GM19452 (cell line): ENCODE results near the gene NLRP7.
"Not testable (repeated sequence)": the region's sequence is repeated elsewhere in the genome, so short reads cannot be mapped to it uniquely, and the experiment has no call there.

Experiments
- ATAC-seq: cut with Tn5 transposase; IDR thresholded peaks from one replicate; pipeline ENCODE4 v1.9.1; 2021; ENCODE audit not compliant: unreplicated experiment

NLRP7 gene

DNA sequence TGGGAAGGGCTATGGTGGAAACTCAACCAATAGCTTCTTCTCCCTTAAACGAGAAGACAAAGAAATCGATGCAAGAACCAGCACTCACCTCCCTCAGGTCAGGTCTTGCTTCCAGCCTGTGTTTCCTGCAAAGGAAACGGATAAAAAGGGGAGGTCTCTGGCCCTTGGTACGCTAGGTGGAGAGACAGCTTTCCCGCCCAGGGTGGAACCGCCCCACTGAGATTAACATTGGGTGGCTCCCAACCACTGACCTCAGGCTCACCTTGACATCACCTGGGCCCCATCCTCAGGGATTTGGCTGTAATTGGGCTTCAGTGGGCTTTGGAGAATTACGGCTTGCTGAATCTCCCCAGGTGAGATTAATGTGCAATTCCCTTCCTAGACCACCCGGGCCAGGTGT is at the start of gene NLRP7:
Gene NLRP7 (minus strand): TSS at position 150 of the 400 bp plus-strand sequence.
- ATAC-seq: no peak

DNA sequence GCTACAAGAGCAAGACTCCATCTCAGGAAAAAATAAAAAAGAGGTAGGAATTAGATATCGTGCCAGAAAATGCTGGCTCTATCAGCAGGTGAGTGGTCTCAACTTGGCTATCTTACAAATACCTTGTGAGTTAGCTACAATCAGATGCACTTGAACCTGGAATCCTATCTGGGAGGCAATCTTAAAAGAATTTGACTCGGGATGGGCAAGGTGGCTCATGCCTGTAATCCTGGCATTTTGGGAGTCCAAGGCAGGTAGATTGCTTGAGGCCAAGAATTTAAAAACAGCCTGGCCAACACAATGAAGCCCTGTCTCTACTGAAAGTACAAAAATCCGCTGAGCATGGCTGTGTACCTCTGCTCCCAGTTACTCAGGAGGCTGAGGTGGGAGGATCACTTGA is 48.2 kb upstream of the NLRP7 start:
- ATAC-seq: no peak

DNA sequence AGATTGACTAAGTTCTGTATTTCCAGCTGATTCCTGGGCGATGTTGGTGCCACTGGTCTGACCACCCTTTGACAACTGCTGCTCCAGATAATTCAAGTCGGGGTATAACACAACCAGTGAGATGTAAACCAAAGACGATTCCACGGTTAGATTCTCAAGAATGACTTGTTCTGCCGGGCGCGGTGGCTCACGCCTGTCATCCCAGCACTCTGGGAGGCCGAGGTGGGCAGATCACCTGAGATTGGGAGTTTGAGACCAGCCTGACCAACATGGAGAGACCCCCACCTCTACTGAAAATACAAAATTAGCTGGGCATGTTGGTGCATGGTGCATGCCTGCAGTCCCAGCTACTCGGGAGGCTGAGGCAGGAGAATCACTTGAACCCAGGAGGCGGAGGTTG is 42.2 kb upstream of the NLRP7 start:
- not testable (repeated sequence) for ATAC-seq

DNA sequence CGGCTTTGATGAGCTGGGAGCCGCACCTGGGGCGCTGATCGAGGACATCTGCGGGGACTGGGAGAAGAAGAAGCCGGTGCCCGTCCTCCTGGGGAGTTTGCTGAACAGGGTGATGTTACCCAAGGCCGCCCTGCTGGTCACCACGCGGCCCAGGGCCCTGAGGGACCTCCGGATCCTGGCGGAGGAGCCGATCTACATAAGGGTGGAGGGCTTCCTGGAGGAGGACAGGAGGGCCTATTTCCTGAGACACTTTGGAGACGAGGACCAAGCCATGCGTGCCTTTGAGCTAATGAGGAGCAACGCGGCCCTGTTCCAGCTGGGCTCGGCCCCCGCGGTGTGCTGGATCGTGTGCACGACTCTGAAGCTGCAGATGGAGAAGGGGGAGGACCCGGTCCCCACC is 35.2 kb upstream of the NLRP7 start:
- not testable (repeated sequence) for ATAC-seq

DNA sequence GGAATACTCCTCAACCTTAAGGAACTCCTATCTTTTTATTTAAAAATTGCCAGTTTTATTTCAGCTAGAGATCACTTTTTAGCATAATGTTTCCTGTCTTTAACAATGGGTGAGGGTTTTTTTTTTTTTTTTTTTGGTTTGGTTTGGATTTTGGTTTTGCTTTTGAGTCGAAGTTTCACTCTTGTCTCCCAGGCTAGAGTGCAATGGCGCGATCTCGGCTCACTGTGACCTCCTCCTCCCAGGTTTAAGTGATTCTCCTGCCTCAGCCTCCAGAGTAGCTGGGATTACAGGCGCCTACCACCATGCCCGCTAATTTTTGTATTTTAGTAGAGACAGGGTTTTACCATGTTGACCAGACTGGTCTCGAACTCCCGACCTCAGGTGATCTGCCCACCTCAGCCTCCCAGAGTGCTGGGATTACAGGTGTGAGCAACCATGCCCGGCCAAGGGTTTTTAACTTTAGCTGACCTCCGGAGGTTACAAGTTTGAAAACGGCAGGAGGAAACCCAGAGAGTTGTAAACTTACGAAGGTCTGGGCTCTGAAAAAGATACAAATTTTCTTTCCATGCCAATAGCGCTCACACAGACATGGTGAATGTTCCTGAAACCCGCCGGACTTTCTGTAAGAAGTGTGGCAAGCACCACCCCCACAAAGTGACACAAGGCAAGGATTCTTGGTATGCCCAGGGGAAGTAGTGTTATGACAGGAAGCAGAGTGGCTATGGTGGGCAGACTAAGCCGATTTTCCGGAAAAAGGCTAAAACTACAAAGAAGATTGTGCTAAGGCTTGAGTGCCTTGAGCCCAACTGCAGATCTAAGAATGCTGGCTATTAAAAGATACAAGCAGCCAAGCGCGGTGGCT is 26.1 kb upstream of the NLRP7 start:
- ATAC-seq: not testable (repeated sequence)

DNA sequence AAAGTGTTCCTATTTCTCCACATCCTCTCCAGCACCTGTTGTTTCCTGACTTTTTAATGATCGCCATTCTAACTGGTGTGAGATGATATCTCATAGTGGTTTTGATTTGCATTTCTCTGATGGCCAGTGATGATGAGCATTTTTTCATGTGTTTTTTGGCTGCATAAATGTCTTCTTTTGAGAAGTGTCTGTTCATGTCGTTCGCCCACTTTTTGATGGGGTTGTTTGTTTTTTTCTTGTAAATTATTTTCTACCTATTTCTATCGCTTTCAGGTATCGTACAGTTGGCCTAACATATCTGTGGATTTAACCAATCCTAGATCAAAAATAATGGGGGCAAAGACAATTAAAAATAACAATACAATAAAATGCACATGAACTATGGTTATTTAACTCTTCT is 24.1 kb upstream of the NLRP7 start:
- ATAC-seq: not testable (repeated sequence)

DNA sequence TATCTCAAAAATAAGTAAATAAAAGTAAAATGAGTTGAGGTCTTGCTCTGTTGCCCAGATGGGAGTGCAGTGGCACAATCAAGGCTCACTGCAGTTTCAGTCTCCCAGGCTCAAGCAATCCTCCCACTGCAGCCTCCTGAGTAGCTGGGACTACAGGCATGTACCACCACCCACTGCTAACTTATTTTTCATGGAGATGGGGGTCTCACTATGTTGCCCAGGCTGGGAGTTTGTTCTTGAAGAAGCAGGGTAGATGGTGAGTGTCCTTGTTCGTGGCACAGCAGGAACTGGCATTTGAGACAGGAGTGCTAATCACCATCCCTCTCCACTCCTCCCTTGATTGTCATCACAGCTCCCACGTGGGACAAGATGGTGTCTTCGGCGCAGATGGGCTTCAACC is 22.3 kb upstream of the NLRP7 start:
- ATAC-seq: no peak

DNA sequence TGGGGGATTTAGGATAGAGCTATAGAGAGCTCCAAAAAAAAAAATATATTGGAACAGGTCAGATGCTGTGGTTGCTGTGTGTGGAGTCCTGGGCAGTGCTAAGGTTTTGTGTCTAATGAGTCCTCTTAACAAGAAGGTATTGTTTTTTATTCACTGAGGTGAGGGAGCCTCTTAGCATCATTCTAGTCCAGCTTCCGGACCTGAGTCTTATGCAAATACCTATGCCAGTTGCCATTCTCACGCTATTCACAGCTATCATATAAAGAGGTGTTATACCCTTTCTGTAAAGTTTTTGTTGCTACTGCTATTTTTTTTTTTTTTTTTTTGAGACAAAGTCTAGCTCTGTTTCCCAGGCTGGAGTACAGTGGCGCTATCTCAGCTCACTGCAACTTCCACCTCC is 20.3 kb upstream of the NLRP7 start:
- no peak for ATAC-seq

DNA sequence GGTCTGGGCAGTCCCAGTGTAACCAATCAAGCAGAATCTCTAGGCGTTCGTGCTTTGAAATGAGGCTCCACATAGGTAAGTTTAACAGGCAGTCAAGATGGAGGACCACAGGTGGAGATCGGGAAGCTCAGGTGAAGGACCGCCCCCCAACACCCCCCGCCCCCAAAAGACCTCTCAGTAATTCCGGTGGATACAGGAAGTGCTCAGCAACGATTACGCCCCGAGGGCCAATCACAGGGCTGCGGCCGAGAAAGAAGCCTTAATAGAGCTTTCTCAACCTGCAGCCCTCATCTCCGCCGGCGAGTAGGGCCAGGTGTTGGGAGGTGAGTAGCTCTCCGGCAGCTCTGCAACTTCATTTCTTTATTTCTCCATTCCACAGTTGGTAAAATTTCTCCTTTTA is 17.7 kb upstream of the NLRP7 start:
- not testable (repeated sequence) for ATAC-seq

DNA sequence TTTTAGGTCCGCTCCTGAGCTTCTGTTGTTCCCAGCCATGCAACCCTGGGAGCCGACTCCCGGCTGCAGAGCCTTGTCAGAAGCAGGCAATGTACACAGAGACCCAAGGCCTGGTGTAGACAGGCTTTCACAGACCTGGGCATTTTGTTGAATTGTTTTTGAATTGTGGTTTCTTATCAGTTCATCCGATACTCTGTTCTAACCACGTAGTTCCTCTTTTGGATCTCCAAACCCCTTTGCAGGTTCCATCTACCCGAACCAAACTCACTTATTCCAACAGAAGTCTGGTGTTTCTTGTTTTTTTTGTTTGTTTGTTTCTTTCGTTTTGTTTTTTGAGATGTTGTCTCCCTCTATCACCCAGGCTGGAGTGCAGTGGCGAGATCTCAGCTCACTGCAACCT is 12.5 kb upstream of the NLRP7 start:
- ATAC-seq: no peak

DNA sequence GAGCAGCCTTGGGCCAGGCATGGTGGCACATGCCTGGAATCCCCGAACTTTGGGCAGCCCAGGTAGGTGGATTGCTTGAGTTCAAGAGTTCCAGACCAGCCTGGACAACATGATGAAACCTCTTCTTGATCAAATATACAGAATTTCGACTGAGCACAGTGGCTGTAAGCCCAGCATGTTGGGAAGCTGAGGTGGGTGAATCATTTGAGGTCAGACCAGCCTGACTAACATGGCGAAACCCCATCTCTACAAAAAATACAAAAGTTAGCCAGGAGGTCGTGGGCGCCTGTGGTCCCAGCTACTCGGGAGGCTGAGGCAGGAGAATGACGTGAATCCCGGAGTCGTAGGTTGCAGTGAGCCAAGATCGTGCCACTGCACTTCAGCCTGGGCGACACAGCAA is 8.0 kb upstream of the NLRP7 start:
- no peak for ATAC-seq

DNA sequence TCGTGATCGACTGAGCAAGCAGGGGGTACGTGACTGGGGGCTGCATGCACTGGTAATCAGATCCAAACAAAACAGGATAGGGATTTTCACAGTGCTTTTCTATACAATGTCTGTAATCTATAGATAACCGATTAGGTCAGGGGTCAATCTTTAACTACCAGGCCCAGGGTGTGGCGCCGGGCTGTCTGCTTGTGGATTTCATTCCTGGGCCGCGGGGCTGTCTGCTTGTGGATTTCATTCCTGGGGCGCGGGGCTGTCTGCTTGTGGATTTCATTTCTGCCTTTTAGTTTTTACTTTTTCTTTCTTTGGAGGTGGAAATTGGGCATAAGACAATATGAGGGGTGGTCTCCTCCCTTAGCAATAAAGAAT is 6.0 kb upstream of the NLRP7 start:
- not testable (repeated sequence) for ATAC-seq

DNA sequence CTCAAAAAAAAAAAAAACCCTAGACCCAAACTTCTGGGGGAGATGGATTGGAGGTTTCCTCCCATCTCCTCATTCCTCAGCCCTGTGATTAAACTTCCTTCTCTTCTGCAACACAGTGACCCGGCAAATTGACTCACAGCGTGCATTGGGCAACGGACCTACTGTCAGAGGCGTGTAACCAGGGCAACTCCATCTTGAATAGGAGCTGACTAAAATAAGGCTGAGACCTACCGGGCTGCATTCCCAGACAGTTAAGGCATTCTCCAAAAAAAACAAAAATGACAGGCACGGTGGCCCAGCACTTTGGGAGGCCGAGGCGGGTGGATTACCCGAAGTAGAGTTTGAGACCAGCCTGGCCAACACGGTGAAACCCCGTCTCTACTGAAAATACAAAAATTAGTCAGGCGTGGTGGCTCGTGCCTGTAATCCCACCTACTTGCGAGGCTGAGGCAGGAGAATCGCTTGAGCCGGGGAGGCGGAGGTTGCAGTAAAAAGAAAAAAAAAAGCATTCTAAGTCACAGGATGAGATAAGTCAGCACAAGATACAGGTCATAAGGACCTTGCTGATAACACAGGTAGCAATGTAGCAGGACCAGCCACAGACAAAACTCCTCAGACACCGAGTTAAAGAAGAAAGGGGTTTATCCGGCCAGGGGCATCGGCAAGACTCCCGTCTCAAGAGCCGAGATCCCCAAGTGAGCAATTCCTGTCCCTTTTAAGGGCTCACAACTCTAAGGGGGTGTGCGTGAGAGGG is 5.4 kb upstream of the NLRP7 start:
- no peak for ATAC-seq

DNA sequence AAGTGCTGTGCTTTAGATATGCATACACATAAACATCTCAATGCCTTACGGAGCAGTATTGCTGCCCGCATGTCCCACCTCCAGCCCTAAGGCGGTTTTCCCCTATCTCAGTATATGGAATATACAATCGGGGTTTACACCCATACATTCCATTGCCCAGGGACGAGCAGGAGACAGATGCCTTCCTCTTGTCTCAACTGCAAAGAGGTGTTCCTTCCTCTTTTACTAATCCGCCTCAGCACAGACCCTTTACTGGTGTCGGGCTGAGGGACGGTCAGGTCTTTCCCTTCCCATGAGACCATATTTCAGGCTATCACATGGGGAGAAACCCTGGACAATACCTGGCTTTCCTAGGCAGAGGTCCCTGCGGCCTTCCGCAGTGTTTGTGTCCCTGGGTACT is 3.2 kb upstream of the NLRP7 start:
- not testable (repeated sequence) for ATAC-seq

DNA sequence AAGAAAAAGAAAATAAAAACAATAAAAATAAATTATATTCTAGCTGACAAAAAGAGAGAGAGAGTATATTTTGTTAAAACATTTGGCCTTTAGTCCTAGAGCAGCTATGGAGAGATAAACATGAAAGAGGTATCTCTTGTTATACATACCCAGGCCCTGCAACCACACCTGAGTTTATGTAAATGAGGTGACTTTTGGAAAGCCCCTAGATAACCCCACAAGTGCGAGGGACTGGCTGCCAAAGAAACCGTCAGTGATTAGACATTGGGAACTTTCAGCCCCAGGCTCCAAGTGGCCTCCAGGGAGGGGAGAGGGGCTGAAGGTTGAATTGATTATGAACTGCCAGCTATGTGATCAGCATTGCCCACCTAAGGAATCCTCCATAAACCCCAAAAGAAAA is 2.1 kb upstream of the NLRP7 start:
- ATAC-seq: no peak

DNA sequence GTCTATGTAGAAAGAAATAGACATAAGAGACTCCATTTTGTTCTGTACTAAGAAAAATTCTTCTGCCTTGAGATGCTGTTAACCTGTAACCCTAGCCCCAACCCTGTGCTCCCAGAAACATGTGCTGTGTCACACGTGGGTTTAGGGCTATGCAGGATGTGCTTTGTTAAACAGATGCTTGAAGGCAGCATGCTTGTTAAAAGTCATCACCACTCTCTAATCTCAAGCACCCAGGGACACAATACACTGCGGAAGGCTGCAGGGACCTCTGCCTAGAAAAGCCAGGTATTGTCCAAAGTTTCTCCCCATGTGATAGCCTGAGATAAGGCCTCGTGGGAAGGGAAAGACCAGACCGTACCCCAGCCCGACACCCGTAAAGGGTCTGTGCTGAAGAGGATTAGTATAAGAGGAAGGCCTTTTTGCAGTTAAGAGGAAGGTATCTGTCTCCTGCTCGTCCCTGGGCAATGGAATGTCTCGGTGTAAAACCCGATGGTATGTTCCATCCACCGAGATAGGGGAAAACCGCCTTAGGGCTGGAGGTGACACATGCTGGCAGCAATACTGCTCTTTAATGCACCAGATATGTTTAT is 3.5 kb downstream of the NLRP7 start:
- not testable (repeated sequence) for ATAC-seq

DNA sequence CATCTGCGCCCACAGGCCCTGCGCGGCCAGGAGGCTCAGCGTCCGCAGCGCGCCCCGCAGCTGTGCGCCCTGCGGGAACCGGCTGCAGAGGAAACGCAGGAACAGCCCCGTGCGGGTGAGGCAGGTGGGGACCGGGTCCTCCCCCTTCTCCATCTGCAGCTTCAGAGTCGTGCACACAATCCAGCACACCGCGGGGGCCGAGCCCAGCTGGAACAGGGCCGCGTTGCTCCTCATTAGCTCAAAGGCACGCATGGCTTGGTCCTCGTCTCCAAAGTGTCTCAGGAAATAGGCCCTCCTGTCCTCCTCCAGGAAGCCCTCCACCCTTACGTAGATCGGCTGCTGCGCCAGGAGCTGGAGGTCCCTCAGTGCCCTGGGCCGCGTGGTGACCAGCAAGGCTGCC is 7.8 kb downstream of the NLRP7 start:
- ATAC-seq: not testable (repeated sequence)

DNA sequence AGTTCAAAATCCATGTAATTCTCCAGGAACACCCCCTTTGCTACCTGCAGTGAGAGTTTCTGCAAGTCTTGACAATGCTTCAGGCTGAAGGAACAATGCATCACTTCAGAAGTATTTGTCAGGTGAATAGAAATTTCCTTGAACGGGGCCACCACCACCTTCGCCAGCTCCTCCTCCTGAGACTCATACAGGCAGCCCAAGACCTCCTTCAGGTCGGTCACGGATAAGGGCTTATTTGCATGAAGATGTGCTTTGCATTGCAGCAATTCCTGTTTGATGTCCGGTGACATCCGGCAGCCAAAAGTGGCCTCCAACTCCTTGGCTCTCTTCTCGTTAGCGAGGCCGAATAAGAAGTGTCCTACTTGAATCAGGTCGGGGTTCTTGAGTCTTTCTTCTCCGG is 8.4 kb downstream of the NLRP7 start:
- no peak for ATAC-seq

DNA sequence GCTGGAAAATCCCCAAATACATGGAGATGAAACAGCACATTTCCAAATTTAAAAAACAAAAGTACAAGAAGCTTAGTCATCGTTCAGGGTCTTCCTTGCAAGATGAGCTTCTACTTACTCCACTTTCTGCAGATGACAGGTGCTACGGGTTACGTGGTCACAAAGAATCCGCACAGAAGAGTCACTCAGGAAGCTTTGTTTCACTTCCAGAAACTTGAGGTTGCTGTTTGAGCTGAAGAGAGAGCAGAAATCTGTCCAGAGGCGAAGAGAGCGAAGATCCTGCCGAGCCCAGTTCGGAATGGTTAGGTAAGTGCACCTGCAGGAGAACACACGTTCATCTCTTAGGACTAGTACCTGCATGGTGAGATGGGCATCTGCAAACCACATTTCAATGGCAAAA is 9.4 kb downstream of the NLRP7 start:
- ATAC-seq: no peak

DNA sequence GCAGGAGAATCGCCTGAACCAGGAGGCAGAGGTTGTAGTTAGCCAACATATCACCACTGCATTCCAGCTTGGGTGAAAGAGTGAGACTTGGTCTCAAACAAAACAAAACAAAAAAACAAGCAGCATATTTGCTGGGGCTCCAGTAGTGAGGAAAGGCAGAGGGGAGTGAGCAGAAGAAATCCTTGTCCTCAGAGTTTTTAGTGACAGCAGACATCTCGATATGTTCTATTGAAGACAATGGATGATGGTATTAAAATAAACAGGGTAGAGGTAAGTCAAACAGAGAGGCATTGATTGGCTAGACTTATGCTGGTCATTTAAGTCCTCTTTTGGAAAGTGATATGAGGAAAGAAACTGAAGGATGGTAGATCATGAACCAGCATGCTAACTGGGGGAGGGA is 19.0 kb downstream of the NLRP7 start:
- no peak for ATAC-seq

DNA sequence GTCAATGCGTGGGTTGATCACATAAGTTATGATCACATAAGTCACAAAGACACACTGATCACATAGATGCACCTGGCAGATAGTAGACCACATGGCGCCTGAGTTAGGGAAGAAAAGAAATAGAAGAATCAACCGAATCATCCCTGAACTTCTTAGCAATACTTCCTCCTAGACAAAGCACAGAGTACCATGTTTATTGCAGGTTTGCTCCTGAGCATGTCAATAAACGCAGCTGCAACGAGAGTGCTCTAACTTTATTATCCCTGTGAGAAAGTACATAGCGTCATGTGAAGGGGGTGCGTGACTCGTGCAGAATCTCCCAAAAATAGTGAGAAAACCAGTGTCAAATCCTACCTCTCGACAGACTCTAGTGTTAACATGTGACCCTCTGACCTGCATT is 24.1 kb downstream of the NLRP7 start:
- ATAC-seq: no peak

DNA sequence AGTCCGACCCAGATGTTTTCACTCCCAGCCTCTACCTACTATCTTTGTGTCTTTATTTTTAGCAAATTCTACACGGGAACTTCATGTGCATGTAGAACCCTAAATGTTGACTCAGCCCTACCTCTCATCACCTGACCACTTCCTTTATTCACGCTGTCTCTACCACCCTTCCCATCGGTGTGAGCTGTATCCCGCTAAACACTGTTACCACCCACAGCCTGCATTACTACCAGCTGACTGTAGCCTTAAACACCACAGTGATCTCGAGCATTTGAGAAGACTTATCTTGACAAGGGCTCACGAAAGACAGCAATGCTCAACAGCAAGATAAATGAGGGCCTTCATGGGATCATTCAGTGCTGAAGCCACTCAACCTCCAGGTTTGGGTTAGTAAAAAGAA is 26.2 kb downstream of the NLRP7 start:
- no peak for ATAC-seq
